ENCODE data around the gene NTM.

The NTM gene

DNA sequence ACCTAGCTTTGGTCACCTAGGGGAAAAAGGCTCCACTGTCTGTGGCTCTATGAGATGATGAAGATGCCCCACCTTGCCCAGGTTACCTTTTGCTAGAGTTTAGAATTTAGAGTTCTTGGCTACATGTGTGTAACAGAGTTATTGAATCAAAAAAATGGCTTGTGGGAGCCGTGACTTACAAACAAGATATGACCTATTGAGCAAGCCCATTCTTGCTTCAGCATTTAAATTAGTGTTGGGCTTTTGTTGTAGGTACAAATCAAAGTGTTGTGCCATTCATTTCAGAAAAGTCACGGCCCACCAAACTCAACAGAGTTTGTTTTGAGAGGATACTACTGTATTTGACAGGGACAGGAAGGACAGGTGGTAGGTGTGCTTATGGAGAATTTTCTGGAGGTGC is 768.8 kb downstream of the NTM start:
- no peak for DNase-seq

DNA sequence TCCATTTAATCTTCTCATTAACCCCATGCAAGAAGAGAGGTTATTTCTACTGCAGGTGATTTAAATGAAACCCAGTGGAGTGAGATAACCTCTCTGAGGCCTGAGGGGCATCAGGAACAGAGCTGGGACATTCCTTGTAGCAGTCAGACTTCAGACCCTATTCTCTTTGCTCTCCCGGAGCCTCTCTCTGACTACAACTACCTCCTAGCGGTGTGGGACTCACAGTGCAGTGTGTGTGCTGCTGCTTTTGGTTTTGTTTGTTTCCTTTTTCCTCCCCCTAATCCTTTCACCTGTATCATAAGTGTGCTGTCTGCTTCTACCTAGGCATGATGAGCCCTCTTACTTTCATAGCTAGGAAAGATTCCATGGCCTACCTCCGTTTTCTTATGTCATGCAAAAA is 769.6 kb downstream of the NTM start:
- no peak for DNase-seq

DNA sequence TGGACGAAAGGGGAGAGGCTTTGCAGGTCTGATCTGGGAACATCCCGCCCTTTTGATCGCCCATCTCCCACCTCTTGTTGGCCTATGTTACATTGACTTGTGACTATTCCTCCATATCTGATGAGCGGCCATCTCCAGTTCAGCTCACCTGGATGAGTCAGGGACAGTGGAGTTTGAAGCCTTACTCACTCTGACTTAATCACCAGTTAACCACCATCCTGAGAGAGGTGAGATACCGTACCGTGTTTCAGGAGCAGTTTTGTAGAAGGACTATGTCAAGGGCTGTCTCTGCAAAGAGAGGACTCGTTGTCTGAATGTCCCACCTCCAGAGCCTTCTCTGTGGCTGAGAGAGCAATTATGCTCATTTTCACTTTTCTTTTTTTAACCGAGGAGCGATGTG is 771.7 kb downstream of the NTM start:
- DNase-seq, result no peak

DNA sequence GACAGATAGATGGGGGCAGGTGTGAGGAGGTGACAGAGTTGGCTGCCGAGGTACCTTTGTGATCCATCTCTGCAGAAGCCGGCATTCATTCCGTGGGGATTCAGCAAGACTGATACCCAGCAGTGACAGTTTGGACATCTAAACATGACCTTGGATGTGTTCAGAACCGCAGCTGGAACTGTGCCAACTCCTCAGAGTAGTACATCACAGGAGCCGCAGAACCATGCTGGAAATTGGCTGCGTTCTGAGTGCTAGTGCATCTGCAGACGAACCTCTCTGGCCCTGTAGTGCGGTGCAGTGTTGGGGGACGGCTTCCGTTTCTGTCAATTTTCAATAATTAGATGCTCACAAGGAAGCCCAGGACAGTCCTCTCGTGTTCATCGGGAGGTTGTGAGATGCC is 772.1 kb downstream of the NTM start:
- no peak for DNase-seq

DNA sequence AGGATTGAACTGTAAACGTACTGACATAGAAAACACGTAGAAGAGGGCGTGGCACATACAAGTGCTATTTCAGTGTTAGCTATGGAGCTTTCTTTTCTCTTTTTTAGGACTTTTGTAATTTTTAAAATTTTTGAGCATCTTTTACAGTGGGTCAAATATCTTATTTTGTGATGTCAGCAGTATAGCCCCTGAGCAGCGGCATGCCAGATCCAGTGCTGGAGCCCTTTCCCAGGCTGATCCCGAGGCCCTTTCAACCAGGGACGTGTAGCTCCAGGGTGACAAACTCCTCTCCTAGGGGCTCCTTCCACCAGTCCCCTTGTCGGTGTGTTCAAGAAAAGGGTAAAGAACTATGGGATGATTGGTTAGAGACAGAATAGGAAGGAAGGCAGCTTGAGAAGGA is 777.0 kb downstream of the NTM start:
- DNase-seq, result no peak

DNA sequence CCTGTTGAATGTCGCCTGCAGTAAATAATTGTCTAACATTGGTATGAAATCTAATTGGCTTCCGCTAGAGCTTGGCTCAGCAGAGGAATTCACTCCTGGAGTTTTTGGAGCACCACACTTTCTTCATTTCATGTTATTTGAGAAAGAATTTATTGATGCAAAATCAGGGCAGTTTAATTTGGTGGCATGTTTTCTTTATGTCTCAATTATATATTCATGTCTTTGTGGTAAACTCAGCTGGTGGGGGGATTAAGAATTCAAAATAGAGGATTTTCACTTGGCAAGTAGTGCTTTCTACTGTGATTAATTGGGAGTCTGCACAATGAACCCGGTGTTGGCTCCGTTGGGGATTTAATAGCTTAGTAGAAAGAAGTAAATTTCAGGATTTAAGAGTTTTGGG is 784.4 kb downstream of the NTM start:
- DNase-seq, result no peak

DNA sequence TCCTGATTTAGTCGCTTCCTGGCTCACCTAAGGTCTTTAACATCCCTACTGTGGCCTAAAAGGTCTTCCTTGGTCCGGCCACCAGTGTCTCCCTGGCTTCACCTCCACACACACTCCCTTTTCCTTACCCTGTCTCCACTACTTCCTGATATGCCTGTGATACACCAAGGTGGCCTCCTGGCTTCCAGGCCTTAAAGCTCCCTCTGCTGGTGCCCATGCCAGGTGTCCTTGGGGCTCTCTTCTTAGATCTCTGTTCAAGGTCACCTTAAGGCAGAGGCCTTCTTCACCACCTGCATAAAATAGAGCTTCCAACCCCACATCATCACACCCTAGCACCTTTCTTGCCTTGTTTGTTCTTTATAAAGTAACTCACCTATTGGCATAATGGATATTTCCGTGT is 787.7 kb downstream of the NTM start:
- DNase-seq, result peak; percentile 43 to 55

DNA sequence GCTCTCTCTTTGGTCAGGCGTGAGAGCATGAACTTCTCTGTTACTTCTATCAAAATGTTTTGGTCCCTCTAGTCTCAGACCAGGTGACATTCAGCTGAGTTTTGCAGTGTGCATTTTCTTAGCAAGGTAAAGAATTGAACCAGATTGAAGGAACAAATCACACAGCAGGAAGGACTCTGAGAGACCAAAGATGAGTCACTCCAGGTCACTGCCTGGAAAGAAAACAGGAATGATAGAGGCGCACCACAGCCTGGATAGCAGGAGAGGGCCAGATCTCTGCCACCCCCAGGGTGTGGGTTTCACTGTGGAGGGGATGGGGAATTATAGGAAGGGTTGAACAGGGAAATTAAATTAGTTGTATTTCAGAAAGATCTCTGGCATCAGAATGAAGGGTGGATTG is 788.3 kb downstream of the NTM start:
- no peak for DNase-seq

DNA sequence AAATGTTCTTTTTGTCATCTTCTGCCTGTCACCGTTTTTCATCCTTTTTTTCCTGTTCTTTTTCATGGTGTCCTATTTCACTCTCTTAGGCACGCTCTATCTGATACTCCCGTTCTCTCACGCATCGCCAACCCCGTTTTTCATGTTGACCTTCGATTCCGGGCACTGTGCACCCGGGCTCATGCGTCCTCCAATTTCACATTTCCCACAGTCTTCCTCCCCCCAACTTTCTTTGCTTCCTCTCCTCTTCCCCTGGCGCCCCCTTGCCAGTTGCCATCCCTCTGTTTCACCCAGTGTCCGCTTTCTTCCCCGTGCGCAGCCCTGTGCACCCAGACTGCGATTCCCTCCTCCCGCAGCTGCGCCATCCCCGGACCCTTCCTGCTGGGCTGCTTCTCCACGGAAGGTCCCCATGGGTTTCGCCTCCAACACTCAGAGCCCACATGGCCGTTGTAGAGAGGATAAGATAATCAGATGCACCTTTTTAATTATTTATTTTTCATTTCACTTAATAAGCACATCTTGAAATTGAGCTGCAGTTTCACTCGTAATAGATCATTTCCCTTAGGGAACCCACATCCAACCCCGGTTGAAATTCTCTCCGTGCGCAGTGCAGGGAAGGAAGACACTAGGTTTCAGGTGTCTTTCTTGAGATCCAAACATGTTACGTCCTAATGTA is 791.1 kb downstream of the NTM start:
- DNase-seq, result no peak

DNA sequence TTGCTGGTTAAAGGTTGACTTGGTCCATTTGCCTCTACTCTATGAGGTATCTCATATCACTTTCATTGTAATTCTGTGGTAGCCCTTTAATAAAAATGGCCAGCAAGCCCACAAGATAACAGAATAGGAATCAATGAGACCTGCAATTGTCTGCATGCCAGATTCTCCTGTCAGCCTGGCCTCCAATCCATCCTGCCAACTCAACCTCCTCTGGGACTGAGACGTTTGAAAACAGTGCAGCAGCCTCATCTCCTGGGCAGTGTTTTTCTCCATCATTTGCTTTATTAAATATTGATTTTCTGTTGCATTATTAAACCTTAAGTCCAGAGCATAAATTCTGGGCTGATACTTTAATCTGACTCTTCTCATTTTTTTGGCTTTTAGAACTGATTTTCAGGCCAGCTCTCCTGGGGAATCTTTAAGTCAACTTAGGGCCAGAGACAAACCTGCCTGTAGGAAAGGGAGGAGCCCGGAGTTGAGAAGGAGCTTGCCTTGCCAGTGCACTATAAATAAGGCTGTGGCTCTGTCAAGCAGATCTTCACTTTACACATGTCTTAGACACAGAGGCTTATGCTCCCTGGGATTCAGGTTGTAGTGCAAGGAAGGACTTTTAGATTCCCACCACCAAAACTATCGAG is 798.0 kb downstream of the NTM start:
- DNase-seq, result no peak

DNA sequence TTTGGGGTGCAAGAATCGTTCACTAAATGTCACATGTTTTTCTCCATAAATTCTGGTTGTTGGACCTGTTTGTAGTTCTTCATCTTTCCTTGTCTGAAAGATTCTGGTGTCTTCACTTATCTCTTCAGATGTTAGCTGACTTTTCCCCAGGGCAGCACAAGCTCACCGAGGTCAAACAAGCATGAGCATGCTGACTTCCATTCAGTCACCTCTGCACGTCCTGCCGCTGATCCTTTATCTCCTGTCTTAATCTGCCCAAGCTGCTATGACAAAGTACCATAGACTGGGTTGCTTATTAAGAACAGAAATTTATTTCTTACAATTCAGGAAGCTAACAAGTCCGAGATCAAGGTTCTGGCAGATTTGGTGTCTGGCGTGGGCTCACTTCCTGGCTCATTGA is 800.6 kb downstream of the NTM start:
- DNase-seq, result no peak

DNA sequence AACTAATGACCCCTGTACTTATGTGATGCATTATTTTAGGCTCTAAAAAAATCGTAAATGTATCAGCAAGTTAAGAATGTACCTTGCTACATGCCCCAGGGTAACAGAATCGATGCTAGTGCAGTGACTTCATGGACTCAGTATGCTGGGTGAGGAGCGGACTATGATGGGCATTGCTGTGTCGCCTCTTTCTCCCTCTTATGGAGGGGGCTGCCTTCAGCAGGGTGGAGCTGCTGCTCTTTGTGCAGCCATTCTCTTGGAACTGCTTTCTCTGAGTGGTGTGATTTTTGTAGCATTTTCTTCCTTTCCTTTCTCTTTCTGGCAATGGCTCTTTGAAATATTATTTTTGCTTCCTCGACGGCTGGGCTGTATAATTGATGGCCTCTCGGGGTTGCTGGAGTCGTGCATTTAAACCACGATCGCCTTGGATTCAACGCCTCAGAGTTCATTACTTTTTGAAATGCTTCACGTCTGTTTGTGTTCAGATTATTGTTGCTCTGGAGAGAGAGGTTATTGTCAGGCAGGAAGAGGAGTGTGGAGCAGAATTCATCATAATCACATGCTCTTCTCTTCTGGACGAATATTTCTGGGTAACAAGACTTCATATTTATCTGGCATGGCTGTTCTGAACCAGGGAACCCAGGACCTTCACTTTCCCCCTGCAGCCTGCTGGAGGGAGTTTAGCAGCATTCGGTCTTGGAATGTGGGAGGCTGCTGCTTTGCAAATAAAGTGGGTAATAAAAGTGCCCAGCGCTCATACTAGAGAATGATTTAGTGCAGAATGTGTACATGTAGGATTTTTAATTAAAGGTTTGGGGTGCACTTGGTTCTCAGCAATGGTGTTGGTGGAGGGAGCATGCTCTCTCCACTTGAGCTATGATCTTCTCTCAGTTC is 804.2 kb downstream of the NTM start:
- DNase-seq, result no peak

DNA sequence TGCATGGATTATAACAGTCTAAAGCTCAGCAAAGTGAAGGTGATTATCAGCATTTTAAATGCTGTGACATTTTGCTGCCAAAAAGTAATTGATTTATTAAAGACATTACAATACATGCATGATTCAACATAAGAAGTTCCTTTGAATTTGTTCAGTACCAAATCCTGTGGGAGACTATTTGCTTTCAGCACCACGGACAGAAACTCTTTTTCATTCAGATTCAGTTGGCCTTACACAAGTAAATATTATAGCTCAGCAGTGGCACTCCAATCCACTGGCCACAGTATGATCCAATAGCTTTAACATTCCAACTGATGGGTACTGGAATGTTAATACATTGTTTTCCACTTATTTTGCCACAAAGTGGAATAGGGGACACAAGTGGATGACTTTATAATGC is 806.7 kb downstream of the NTM start:
- no peak for DNase-seq

DNA sequence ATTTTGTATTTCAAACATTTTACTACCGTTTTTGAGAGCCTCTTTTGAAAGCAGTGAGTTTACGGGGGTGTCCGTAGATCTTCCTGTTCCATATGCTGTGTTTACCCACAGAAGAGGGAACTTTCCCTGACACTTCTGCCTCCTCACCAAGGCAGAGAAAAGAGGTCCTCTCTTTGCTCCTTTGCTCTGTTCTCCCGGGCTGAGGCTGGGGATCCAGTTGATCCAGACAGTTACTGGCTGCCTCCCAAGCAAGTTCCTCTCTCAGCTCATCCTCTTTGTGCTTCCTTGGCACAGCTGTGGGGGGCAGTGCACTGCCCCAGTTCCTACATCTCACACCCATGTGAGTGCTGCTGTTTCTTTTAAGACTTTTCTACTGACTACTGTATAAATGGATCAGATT is 813.7 kb downstream of the NTM start:
- DNase-seq, result no peak

DNA sequence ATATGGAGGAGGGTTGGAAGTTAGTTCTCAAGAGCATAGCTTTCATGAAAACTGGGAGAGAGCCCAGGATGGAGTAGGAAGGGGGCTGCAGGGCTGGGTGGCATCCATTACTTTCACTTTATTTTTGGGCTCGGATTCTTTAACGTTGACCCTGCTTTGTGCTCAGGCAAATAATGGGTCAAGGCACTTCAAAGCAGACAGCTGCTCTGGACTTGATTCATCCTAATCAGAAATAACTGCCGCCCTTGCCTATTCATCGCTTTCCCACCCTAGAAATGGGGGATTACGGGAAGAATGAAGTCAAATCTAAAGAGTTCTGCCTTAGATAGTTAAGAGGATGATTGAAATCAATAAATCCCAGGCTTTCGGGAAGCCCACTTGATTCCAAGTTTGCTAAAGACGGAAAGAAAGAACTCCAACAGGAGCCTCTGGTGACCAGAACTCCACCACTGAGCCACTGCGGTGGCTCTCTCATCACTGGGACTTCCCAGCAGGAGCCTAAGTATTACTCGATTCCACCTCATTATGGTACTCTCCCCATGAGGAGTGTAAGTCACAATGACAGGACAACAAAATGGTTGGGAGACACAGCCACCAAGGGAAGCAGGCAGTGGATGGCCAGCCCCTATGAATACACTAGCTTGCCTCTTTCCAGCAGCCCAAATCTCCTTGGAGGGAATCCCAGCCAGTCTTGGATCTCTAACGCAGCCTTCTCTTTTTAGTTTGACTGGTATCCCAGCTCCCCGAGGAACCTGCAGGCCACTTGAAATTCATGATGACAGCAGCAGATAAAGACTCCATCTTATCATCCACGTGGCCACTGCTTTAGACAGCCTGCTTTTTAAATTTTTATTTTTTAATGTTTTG is 815.5 kb downstream of the NTM start:
- no peak for DNase-seq

DNA sequence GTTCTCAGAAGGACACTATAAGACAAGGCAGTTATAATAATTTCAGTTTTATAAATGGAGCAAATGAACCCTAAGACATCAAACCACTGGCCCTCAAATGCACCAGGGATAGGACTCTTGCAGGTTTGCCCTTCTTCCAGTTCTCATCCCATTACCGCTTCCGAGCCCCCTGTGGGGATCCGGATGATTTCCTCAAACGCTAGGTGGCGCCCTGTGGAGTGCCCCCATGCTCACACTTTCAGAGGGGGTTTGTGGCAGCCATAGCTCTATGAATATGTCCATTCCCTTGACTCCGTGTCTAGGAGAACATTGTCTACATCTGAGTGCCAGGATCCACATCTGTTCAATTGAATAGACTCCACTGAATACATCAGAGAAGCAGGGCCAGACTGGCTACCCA is 816.3 kb downstream of the NTM start:
- peak; percentile 0 to 5 for DNase-seq

DNA sequence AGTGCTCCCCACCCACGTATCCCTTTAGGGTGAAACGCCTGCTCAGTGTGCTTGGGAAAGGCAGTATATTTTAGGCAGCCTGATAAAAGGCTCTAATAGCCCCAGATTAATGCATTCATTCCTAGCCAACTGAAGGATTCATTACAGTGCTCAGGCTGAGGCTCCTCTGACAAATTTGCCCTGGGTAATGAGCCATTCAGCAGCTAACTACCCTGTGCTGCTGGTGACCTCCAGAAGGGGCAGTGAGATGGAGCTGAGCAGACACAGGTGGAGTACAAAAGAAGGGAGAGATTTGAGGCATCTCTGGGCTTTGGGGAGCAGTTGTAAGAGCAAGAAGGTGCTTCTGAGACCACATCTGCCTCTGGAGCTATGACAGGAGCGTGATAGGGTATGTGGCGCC is 817.0 kb downstream of the NTM start:
- DNase-seq, result no peak

DNA sequence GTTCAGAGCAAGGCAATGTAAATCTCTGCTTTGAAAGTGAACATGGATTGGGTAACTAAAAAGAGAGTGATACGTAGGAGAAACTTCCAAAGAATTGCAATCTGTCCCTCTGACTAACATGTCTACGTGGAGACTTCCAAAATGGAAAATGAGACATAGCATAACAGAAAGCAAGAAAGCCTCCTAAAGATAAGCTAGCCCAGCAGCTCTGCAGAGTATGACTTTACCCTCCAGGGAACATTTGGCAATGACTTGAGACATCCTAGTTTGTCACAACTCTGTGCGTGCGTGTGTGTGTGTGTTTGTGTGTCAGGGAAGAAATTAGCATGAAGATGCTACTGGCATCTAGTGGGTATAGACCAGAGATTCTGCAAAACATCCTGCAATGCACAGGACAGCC is 817.4 kb downstream of the NTM start:
- no peak for DNase-seq

DNA sequence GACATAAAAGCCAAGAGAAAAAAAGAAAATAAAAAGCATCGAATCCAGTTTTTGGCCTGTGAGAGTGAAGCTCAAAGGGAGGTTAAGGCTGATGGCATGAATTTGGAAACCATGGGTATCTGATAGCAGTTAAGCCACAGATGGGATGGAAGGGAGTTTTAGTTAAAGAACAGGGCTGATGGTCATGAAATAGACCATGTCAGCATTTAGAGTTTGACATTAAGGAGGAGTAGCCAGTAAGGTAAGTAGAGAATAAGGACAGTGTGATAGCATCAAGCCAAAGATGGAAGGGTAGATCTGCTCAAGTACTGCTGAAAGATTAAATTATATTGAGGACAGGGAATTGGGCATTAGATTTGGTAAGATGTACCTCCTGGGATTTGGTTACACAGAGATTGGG is 826.5 kb downstream of the NTM start:
- no peak for DNase-seq

DNA sequence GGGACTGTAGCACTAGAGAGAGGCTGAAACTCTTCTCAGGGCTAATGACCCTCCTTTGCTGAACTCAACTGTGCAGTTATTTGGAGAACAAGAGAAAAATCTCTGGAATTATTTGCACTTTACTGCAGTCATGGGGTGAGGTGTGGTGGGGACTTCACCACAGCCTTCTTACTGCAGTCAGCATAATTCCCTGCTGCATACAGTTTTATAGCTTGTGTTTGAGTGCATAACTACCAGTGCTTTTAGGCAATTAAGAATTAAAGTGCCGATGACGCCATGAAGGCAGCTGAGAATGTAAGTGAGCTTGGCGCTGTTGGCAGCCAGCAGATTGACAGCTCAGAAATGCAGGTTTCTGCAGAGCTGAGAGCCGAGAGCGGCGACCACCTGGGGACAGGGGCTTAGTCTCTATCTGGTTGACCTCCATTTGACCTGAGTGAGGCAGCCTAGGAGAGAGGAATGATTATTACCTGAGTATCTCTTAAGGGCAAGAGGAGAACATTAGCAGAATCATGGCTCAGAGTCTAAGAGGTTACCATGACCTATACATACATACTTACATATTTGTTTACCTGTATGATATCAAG is 830.0 kb downstream of the NTM start:
- no peak for DNase-seq

DNA sequence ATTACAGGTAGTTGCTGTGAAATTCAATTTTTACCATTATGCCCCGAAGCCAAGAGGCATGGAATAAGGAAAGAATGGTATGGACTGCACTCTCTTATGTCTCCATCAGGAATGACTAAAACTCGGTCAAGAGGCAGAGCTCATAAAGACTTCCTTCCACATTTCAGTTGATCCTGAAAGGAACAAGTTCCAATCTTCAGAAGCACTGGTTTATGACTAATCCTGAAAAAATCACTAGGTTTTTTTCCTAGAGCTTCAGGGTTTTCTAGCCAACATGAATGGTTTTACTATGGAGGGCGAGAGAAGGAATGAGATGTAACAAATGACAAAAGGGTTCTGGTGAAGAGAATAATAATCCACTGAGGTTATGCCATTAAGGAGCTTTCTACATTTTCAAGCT is 832.2 kb downstream of the NTM start:
- no peak for DNase-seq

DNA sequence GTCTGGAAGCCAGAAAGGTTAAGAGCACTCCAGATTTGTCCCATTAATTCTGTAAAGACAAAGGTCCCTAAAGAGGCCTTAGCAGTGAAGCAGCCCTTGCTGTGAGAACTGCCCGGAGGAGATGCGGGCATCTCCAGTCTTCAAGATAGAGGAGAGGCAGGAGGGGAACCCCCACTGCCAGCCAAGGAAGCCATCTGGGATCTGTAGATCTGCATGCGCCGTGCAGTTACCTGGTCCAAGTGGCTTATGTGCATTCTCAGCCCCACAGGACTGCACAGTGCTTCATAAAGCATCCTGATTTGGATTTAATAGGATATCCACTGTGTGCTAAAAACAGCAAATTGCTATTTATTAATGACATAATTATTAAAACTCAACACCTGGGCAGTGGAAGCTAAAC is 834.6 kb downstream of the NTM start:
- no peak for DNase-seq

DNA sequence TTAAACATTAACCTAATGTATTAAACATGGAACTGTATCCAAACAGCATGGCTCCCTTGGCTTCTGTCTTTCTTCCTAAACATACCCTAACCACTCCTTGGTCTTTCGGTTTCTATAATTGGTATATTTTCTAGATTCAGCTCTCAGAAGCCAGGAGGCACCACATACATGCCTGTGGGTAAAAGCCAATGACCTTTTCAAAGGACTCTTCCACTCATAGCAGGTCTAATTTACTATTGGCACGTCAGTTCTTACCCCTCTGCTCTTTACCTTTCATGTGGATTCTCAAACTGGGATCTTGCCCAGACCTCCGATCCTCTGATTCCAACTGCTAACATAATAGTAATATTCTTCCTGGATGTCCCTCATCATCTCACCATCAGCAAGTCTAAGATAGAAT is 835.1 kb downstream of the NTM start:
- no peak for DNase-seq
